Activated T-cell treated with anti-CD3 and anti-CD28 coated beads, Interleukin-2, amount 50 U/mL, for 1 hour (primary cell): ENCODE data around the gene DHFR.
"Not testable (repeated sequence)": the region's sequence is repeated elsewhere in the genome, so short reads cannot be mapped to it uniquely, and the experiment has no call there.

Experiments
- DNase-seq: peaks from one replicate; pipeline ENCODE4 v3.0.0-alpha.2; 2020

DHFR gene

GRCh38 chr5:80591352-80591751 is 63.4 kb downstream of the DHFR start:
- DNase-seq: no peak

DNA sequence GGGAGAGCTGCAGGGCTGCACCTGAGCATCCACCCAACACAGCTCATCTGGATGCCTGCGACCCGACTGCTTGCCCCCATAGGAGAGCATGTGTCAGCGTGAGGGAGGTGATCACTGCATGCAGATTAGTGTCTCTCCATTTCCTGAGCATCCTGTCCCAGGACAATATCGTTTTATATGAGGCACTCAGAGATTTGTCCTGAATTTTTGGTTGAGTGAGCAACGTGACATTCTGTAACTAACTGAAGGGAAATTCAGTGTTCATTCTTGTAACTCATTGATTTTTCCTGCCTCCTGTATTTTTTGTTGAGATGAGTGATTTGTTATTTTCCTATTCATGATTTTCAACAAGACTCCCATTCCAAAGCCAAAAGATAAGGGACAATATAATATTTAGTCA is 64.0 kb downstream of the DHFR start:
- DNase-seq: no peak

DNA sequence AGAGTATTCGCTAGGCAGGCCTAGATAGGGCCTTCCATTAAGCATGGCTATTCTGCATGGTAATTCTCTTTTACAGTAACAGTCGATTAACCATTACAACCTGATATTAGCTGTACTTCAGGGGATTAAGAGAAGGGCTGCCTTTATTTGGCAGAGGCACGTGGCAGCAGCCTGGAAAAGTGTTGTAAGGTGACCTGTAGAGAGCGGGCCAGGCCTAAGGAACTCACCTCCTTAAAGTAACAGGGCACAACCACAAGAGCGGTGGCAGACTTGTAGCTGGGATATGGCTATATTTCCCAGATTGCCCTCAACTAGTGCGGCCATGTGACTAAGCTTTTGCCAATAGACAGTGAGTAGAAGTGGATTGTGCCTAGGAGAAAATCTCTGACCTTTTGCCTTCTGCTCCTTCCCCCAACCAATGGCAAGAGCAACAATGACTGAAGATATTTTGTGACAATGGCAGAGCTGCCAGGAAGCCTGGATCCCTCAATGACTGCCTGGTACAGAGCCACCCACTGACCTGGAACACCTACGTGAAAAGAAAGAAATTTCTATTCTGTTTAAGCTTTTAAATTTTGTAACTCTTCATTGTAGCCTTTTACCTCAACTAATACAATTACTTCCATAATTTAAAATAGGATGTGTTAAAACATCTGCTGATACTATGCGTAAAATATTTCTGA is 65.8 kb downstream of the DHFR start:
- no peak for DNase-seq

DNA sequence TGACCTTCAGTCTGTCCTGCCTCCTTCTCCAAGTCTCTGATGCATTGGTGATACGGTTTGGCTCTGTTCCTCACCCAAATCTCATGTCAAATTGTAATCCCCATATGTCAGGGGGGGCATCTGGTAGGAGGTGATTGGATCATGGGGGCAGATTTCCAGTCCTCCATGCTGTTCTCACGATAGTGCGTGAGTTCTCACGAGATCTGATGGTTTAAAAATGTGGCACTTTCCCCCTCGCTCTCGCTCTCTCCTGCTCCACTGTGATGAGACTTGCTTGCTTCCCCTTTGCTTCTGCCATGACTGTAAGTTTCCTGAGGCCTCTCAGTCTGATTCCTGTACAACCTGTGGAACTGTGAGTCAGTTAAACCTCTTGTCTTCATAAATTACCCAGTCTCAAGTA is 70.0 kb downstream of the DHFR start:
- no peak for DNase-seq

- not testable (repeated sequence) for DNase-seq
Observed at GRCh38 chr5:80580291-80580690, 74.5 kb downstream of the DHFR start.

GRCh38 chr5:80579050-80579449 is 75.7 kb downstream of the DHFR start:
- DNase-seq: no peak

GRCh38 chr5:80577707-80578106 is 77.1 kb downstream of the DHFR start:
- DNase-seq: no peak

GRCh38 chr5:80576383-80576782 is 78.4 kb downstream of the DHFR start:
- no peak for DNase-seq
